HG03097 (cell line): ENCODE measurements around the gene ADCY5.

Source experiments
- ATAC-seq: cut with Tn5 transposase; IDR thresholded peaks from one replicate; pipeline ENCODE4 v1.9.1; 2021; ENCODE audit not compliant: unreplicated experiment, low FRiP score

The ADCY5 gene

DNA sequence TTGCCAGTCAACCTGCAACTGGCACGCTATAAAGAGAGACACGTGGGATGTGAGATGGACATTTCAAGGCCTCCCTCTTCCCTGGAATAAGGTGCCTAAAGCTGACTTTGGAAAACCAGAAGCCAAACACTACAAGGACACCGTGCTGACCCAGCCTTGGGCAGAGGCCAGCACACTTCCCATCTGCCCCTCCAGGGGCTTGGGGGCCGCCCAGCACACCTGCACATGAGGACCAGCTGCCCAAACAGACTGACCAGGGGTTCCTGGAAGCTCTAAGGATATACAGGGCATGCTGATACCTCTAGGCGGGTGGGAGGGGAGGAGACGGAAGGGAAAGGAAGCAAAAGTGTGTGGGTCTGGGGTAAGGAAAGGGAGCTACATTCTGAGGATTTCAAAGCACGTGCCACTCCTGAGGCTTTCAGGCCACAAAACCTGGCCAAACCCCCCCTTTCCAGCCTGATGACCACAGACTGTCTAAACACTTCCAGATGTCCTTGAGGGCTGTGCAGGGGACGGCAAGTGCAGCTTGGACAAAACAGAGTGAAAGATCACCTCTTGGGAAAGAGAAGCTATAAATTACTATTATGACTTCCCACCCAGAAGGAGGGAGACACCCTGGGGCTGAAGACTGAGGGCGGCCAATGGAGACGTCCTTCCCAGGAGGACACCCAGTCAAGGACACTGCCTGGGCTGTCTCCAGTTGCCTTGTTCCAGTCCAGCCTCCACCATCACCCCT lies 57.9 kb downstream of the ADCY5 start:
- ATAC-seq: no peak

DNA sequence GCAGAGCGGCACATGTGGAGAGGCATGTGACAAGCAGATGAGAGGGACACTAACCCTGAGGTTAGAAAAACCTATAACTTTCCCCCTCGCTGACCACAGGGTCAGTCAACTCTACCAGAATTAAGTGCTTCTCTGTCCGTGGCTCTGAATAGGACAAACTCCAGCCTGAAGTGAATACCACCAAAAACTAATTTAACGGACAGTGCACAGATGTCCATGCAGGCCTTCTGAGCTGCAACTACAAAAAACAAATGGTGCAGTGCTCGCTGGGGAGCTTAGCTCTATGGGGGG lies 59.3 kb downstream of the ADCY5 start:
- ATAC-seq: no peak

DNA sequence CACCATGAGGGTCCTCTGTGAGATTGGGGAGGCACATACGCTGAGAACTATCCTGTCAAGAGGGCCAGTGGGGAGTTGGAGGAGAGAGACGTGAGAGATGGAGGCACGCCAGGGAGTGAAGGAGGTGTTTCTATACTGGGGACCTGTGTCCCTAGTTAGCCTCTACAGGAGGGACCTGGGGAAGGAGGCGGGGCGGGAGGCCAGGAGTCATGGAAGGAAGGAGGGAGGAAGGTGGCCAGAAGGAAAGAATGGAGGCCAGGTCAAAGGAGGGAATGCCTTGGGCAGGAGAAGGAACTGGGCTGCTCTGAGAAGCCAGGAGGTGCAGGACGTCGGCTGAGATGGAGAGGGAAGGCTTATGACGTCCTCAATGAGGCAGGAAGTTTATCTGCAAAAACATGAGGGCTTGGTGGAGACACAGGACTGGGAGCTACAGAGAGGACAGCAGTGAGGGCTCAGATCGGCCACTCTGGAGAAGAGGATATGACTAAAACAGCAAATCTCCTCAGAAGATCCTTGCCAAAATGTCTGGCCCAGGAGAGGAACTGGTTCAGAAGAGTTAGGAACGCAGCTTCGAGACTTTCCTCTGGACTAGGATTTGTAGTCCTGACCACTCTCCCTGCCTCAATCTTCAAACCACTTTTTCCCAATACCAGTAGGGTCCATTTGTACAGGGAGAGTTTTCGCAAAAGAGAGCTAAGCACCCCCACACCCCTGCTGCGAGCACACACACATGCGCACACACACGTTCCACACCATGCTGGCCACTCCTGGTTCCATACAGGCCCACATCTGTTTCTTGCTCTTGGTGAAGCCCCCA lies 59.9 kb downstream of the ADCY5 start:
- ATAC-seq: no peak

GRCh38 chr3:123388042-123388441 lies 60.8 kb downstream of the ADCY5 start:
- no peak for ATAC-seq

DNA sequence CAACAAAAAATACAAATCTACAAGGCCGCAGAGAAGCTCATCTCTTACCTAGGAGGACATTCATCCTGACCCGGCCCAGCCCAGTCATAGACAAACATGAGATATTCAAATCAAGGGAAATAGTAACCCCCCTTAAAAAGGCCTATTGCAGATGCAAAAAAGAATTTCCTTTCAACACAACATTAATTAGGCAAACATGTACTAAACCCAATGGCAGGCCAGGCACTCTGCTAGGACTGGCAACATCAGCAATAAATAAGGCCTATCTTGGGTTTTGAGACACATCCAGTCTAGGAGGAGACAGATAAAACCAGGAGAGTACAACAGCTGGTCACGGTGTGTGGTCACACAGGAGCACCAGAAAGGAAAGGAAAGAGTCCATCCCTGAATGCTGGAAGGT lies 61.4 kb downstream of the ADCY5 start:
- ATAC-seq: no peak

DNA sequence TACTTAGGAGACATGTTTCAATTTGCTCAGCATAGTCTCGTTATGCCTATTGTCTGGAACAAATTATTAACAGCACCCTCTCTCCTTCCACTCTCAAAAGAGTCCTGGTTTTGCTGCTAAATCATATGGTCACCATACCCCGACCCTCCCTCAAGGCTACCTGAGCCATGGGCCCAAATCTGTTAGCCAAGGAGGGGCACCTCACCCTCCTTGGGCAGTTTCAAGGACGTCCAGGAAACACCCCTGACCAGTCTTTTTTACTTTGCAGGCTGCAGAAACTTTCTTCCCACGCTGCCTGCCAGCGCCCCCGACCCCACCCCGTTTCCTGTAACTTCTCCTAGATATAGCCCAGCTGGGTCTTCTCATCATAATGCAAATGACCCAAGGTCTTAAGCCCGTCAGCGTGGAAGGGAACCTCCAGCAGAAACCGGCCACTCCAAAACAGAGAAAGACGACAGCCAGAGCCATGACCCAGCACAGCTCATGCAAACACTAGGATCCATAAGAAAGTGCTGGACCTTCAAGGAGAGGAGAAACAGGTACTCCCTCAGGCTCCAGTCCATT lies 62.3 kb downstream of the ADCY5 start:
- no peak for ATAC-seq

DNA sequence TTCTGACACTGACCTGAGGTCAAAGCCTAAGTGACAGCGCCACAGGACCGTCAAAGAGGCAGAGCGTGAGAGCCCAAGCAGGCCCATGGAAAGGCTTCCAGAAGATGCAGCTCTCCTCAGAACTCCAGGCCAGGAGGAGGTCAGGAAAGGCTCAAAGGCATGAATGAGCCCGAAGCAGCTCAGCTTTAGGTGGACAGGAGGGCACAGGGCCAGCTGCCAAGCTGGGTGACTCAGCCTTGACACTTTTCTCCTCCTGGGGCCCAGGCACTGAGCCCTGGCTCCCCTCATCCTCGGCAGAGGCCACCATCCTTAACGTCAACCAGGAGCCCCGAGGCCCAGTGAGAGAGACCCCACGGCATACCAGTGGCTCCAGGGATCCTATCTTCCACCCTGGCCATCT lies 62.9 kb downstream of the ADCY5 start:
- no peak for ATAC-seq

DNA sequence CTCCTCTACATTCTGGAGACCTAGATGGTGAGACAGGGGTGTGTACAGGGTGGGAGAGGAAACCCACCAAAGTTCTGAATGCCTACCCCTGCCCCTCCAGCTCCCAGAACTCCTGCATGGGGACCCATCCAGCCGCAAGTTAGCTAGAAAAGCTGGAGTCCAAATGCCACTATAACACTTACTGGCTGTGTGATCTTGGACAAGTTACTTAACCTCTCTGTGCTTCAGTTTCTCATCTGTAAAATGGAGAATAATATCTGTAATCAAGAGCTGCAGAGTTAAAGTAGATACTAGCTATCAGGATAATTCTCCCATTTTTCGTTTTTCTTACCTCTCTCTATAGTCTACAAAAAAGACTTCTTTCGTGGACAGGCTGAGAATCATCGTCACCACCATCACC lies 63.4 kb downstream of the ADCY5 start:
- ATAC-seq: no peak

DNA sequence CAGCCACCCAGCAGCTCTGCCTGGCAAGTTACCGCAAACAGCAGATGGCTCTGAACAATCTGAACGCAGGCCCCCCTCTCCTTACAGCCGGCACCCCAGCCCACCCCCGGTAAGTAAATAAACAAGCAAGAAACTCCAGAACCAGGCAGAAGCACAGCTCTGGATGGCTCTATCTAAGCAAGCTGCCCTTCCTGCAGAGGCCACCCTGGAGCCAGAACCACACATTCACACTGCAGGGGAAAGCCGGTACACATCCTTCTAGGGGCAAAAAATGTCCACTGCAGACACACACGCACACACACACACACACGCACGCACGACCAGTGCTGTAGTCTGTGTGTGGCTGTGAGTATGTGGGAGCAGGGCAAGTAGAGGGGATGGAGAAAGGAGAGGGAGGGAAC lies 63.9 kb downstream of the ADCY5 start:
- ATAC-seq: no peak

DNA sequence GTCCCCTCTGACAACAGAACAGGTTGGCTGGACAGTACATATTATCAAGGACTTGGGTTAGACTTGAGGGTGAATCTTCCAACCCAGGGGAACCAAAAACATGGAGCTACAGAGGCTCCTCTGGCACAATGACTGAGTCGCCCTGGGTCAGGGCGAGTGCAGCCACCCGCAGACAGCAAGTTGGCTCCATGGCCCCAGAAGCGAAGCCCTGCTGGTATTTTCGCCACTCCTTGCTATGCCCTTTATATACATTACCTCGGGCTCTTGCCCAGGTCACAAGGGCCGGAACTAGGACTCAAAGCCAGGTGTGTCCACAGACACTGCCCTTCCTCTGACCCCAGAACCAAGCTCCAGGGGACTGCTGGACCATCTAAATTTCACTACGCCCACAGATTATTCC lies 64.6 kb downstream of the ADCY5 start:
- ATAC-seq: no peak

DNA sequence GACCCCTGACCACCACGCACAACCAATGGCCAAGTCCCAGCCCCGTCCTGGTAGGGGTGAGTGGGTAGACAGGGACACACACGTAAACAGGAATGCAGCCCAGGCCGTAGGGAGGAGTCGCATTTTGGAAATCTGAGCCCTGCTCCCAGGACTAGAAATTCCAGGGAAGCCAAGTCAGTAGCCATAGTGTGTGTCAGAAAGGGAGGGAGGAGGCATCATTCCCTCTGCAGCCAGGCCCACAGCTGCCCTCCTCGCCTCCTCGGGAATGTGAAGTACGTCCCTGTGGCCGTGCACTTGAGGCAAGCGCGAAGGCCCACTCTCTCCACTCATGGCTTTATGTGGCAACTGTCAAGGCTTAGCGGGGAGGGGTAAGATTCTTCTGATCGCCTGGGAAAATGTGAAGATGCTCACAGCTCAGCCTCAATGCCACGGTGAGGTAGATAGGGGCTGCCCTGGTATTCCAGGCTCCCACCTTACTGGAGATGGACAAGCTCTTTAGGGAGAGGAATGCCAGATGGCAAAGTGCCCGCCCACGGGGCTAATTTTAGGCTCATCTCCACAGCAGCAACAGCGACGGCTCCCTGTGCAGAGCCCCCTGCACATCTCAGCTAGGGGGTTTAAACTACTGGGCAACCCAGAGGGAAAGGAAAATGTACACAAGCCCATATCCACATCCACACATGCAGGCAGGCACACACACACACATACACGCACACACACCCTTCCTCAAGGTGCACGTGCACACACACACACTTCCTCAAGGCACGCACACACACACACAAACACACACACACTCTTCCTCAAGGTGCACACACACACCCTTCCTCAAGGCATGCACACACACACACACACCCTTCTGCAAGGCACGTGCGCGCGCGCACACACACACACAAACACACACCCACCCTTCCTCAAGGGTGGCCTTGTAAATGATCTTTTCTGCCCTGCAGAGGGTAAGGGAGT lies 65.5 kb downstream of the ADCY5 start:
- no peak for ATAC-seq

DNA sequence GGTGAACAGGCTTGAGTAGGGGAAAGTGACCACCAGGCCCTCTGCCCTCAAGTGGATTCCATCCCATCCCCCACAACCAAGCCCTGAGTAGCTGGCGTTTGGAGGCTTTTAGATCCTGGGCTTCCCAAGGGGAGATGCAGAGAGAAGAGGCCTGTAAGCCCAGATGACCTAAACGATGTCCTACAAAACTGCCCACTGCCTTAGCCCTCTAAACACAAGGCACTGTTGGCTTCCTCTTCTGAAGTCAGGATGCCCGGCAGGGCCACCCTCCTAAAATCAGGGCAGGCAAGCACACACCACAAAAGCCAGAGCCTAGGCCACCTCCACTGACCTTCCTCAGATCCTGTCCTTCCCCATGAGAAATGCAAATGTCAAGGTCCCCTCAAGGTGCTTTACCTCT lies 68.6 kb downstream of the ADCY5 start:
- no peak for ATAC-seq

- ATAC-seq: no peak
These were observed 69.7 kb downstream of the ADCY5 start for GRCh38 chr3:123379041-123379830.

GRCh38 chr3:123378409-123378915 lies 70.4 kb downstream of the ADCY5 start:
- no peak for ATAC-seq

DNA sequence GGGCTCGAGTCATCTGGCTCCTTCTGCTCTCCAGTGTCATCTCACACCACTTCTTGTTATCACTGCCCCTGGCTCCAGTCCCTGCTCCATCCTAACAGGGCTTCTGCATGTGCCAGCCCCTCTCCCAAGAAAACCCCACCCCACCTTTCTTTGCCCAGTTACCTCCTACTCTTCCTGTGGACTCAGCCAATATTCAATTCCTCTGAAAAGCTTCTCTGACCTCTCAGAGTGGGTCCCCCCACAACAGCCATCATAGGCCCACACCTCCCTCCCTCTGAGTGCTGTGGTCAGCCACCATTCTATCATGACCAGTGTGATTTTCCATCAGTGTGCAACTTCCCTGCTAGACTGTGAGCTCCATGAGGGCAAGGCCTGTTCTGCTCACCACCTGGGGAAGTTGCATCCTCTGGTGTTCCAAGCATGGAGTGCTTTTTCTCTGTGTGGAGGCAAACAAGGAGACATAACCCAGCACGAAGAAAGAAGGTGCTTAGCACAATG lies 71.6 kb downstream of the ADCY5 start:
- no peak for ATAC-seq

GRCh38 chr3:123376451-123377242 lies 72.2 kb downstream of the ADCY5 start:
- no peak for ATAC-seq

DNA sequence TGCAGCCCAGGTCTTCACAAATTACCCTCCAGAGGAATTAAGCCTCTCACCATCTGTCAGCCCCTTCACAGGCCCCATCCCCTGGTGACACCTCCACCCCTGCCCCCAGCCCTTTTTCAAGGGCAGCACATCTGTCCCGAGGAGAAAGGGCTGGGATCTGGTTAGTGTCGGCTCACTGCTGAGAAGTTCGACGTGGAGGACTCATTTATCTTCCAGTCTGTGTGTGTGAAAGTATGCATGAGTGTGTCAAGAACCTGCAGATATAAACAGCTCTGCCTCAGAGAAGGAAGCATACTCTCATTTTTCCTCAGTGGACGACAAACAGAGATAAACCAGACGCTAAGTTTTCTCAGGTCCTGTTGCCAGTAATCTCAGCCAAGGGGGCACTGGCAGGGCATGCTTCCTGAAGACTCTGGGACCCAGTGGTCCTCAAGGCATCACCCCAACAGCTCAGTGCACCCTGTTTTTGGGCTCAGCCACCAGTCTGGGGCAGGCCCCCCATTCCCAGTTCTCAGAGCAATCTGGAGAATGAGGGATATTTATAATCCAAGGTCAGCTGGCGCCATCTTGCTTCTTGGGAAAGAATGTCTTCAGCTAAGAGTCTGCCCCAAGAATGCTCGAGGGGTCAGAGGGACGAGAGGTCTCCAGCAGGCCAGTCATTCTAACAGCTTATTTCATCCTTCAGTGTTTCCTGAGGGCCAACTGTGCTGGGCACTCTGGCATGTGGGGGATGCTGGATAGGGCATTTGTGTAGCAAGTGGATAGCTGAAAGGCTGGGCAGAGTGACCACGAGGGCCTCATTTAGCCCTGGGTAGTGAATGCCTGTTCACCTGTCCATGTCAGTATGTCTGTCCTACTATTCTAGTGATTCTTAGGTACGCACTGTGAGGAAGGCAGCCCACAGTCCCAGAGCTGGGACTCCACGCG lies 73.6 kb downstream of the ADCY5 start:
- no peak for ATAC-seq

GRCh38 chr3:123374016-123374415 lies 74.9 kb downstream of the ADCY5 start:
- ATAC-seq: no peak
